ENCODE results near the gene COA6. TPM values are rescaled to one million over a fixed set of nuclear protein-coding genes. Genes with fewer than 3 reads are reported as not detected.

Gene COA6
- total RNA-seq, 1 experiment from 2014 or later: 34.1 TPM

- no peak for ATAC-seq
Measured at GRCh38 chr1:234386122-234386521, 12.9 kb downstream of the COA6 start.

More at GRCh38 chr1:234386122-234386521, 12.9 kb downstream of the COA6 start:
- ChIA-PET RAD21 (ENCODE audit: low non-redundant PET in 1 of 2, low total read pairs in 2 of 2, uncharacterized antibody in 2 of 2, unreplicated experiment in 2 of 2) (no interaction called here), CTCF (no interaction called here), POLR2A (no interaction called here)
- TF ChIP-seq EZH2 (IDR thresholded peaks at IDR 0.05) (no peak), TCF7L2 (IDR thresholded peaks at IDR 0.05; ENCODE audit: borderline replicate concordance, extremely low read depth, insufficient read depth, insufficient read length) (no peak), ZBTB33 (IDR thresholded peaks at IDR 0.05; ENCODE audit: extremely low read depth, insufficient replicate concordance, low read length) (no peak), SRF (IDR thresholded peaks at IDR 0.05; ENCODE audit: low read depth) (no peak), REST (IDR thresholded peaks at IDR 0.05; ENCODE audit: low read depth) (no peak), ELF1 (IDR thresholded peaks at IDR 0.05; ENCODE audit: borderline replicate concordance, low read depth) (no peak), ZFX (IDR thresholded peaks at IDR 0.05) (no peak), CEBPB (IDR thresholded peaks at IDR 0.05; ENCODE audit: low read depth) (no peak), YY1 (IDR thresholded peaks at IDR 0.05; ENCODE audit: extremely low read depth, insufficient replicate concordance, low read depth, low read length) (no peak), CTCF (IDR thresholded peaks at IDR 0.05 in 2 of 3, conservative IDR thresholded peaks at IDR 0.05 in 1 of 3; ENCODE audit: borderline replicate concordance in 1 of 3, insufficient read depth in 1 of 3, low read depth in 2 of 3, low read length in 2 of 3) (no peak), ATF3 (IDR thresholded peaks at IDR 0.05) (no peak), CBX3 (IDR thresholded peaks at IDR 0.05; ENCODE audit: low read depth) (no peak)
- Histone ChIP-seq H4K20me1 (ENCODE audit: insufficient read depth) (no peaks in the 10 kb centered on the region), H3K27me3 (ENCODE audit: insufficient read depth, low read length) (no peaks in the 10 kb centered on the region), H3K4me2 (ENCODE audit: low read length) (no peak overlapping the region), H3K9me3 (ENCODE audit: control insufficient read depth in 1 of 2, insufficient read depth in 1 of 2, low read depth in 1 of 2, low read length in 2 of 2) (no peaks in the 10 kb centered on the region), H3K79me2 (ENCODE audit: insufficient read depth, low read length) (peaks cover 6% of the 10 kb centered on the region), H3K4me1 (ENCODE audit: control insufficient read depth in 1 of 2, insufficient read depth in 2 of 2, low read length in 2 of 2) (no peaks in the 10 kb centered on the region), H3K36me3 (ENCODE audit: control insufficient read depth in 1 of 2, insufficient read depth in 2 of 2, low read length in 2 of 2) (peaks cover 0 to 4% of the 10 kb centered on the region in 2 experiments; a peak in 3 of 4 replicates), H3K27ac (ENCODE audit: low read depth, low read length) (no peak overlapping the region), H3K4me3 (replicated peaks in 1 of 2; ENCODE audit: low read depth in 1 of 2, low read length in 2 of 2) (no peak overlapping the region), H3K9me2 (ENCODE audit: insufficient read depth) (no peaks in the 10 kb centered on the region), H2AFZ (ENCODE audit: low read depth, low read length, poor library complexity, severe bottlenecking) (no peak overlapping the region), H3K9ac (ENCODE audit: low read length) (no peak overlapping the region)
- no peak for DNase-seq (ENCODE audit: low read depth, low spot score)
- intact Hi-C loops (cut with micrococcal nuclease): no loop called here
- no TSS peak for BruUV-seq (replicated peaks)
